GM18526 (cell line): ENCODE data around the gene TMEM69.
A peak's percentile ranks its signal among the peaks of the same experiment; 100 is the strongest.

Source experiments
- POLR2A ChIP-seq: IDR thresholded peaks from 3 replicates; pipeline ENCODE4 v1.6.1; 2011; ENCODE audit not compliant: insufficient read length; ENCODE audit errors: extremely low read depth

The TMEM69 gene

GRCh38 chr1:45669379-45669778, 18.6 kb upstream of the TMEM69 start:
- no peak for TF ChIP-seq POLR2A

GRCh38 chr1:45669859-45670655, 17.9 kb upstream of the TMEM69 start:
- TF ChIP-seq POLR2A, result no peak

GRCh38 chr1:45673956-45674355, 14.0 kb upstream of the TMEM69 start:
- TF ChIP-seq POLR2A, result no peak

GRCh38 chr1:45674478-45674877, 13.5 kb upstream of the TMEM69 start:
- TF ChIP-seq POLR2A, result no peak

- TF ChIP-seq POLR2A, result no peak
Measured at GRCh38 chr1:45677751-45678245, 10.2 kb upstream of the TMEM69 start.

- no peak for TF ChIP-seq POLR2A
Measured at GRCh38 chr1:45678489-45678888, 9.5 kb upstream of the TMEM69 start.

GRCh38 chr1:45679123-45679522, 8.9 kb upstream of the TMEM69 start:
- no peak for TF ChIP-seq POLR2A

GRCh38 chr1:45682942-45683341, 5.0 kb upstream of the TMEM69 start:
- TF ChIP-seq POLR2A, result no peak

GRCh38 chr1:45684402-45684801, 3.6 kb upstream of the TMEM69 start:
- TF ChIP-seq POLR2A, result no peak

- no peak for TF ChIP-seq POLR2A
Measured at GRCh38 chr1:45685308-45686014, 2.5 kb upstream of the TMEM69 start.

- no peak for TF ChIP-seq POLR2A
Measured at GRCh38 chr1:45686015-45686287, 2.0 kb upstream of the TMEM69 start.

GRCh38 chr1:45686288-45687013, 1.5 kb upstream of the TMEM69 start, which contains the start of gene GPBP1L1:
GPBP1L1 (minus strand) TSS chr1:45686533; CDS start chr1:45659087, 27,446 bp downstream.
- peak; percentile 82 for TF ChIP-seq POLR2A

GRCh38 chr1:45687014-45687753, 797 bp upstream of the TMEM69 start:
- TF ChIP-seq POLR2A, result peak; percentile 98

- no peak for TF ChIP-seq POLR2A
Measured at GRCh38 chr1:45694823-45695222, 6.8 kb downstream of the TMEM69 start.

- no peak for TF ChIP-seq POLR2A
Measured at GRCh38 chr1:45704637-45705036, 16.7 kb downstream of the TMEM69 start.
